Middle frontal gyrus (tissue), 1 donor: ENCODE data around the gene TST.

Experiments
- DNase-seq: peaks from one replicate; pipeline ENCODE4 v3.0.0-alpha.2; 2015; ENCODE audit warnings: low spot score; ENCODE audit errors: extremely low spot score

Gene TST

GRCh38 chr22:37032535-37033460, 13.6 kb upstream of the TST start:
- no peak for DNase-seq

GRCh38 chr22:37032134-37032534, 12.9 kb upstream of the TST start:
- no peak for DNase-seq

- no peak for DNase-seq
Observed at GRCh38 chr22:37030560-37031281, 11.5 kb upstream of the TST start.

GRCh38 chr22:37028692-37029674, 9.7 kb upstream of the TST start:
- DNase-seq = no peak

GRCh38 chr22:37027556-37027955, 8.3 kb upstream of the TST start:
- DNase-seq = no peak

- no peak for DNase-seq
Observed at GRCh38 chr22:37026325-37026724, 7.1 kb upstream of the TST start.

GRCh38 chr22:37025500-37026070, 6.3 kb upstream of the TST start:
- no peak for DNase-seq

GRCh38 chr22:37024339-37025157, 5.3 kb upstream of the TST start:
- DNase-seq = no peak

- DNase-seq = no peak
Observed at GRCh38 chr22:37023743-37024338, 4.6 kb upstream of the TST start.

GRCh38 chr22:37022483-37023337, 3.5 kb upstream of the TST start:
- no peak for DNase-seq

GRCh38 chr22:37021710-37022482, 2.6 kb upstream of the TST start:
- no peak for DNase-seq

- no peak for DNase-seq
Observed at GRCh38 chr22:37021041-37021440, 1.8 kb upstream of the TST start.

- DNase-seq = no peak
Observed at GRCh38 chr22:37020192-37020479, 889 bp upstream of the TST start.

- no peak for DNase-seq
Observed at GRCh38 chr22:37018815-37019308, 385 bp downstream of the TST start.

- DNase-seq = no peak
Observed at GRCh38 chr22:37018086-37018814, 997 bp downstream of the TST start.

GRCh38 chr22:37017356-37017755, 1.9 kb downstream of the TST start:
- no peak for DNase-seq

GRCh38 chr22:37016134-37016910, 2.9 kb downstream of the TST start:
- no peak for DNase-seq
